Testis (tissue), 2 donors: ENCODE measurements around the gene JPT1.

Experiments used
- POLR2A ChIP-seq: fragments of 450-650 bp; IDR thresholded peaks from one replicate; pipeline ENCODE4 v1.6.1; 2017; ENCODE audit warnings: antibody characterized with exemption, mild to moderate bottlenecking, moderate library complexity
- TF ChIP-seq, protein P1 (sequence below), 3 experiments: fragments of 450-650 bp in 2 of 3; fragments of 200-600 bp in 1 of 3; sonication (generic) in 1 of 3; IDR thresholded peaks; one replicate each; pipeline ENCODE4 v1.5.1; 2016 to 2019; ENCODE audit warnings: antibody characterized with exemption in 3 of 3, mild to moderate bottlenecking in 2 of 3, moderate library complexity in 1 of 3

DNA sequence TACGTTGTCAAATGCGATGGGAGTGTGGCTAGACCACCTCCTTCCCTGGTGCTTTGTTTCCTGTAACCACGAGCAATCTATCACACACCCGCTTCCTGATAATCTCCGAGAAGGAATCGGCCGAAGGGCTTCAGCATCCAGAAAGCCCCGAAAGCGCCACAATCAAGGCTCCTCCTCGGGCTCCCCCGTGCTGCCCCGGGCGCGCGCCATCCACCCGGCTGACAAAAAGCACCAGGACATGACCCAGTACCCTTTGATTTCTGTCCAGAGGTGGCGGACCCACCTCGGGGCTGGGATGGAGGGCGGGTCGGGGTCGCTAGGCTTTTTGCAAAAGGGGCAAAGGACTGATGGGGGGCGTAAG is 45.3 kb downstream of the JPT1 start:
- TF ChIP-seq, protein P1, sequence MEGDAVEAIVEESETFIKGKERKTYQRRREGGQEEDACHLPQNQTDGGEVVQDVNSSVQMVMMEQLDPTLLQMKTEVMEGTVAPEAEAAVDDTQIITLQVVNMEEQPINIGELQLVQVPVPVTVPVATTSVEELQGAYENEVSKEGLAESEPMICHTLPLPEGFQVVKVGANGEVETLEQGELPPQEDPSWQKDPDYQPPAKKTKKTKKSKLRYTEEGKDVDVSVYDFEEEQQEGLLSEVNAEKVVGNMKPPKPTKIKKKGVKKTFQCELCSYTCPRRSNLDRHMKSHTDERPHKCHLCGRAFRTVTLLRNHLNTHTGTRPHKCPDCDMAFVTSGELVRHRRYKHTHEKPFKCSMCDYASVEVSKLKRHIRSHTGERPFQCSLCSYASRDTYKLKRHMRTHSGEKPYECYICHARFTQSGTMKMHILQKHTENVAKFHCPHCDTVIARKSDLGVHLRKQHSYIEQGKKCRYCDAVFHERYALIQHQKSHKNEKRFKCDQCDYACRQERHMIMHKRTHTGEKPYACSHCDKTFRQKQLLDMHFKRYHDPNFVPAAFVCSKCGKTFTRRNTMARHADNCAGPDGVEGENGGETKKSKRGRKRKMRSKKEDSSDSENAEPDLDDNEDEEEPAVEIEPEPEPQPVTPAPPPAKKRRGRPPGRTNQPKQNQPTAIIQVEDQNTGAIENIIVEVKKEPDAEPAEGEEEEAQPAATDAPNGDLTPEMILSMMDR (IDR thresholded peaks at IDR 0.05), result no peak
- no peak for TF ChIP-seq POLR2A
